HepG2 (cell line): ENCODE results near the gene ZNF544. TPM values are rescaled to one million over a fixed set of nuclear protein-coding genes. Genes with fewer than 3 reads are reported as not detected.
A peak's percentile ranks its signal among the peaks of the same experiment; 100 is the strongest.

Experiments
- ARID2 ChIP-seq: sonication (generic); formaldehyde crosslinking; IDR thresholded peaks from 2 replicates; pipeline ENCODE4 v1.8.1; 2022; ENCODE audit warnings: mild to moderate bottlenecking, missing genetic modification reagents, borderline replicate concordance
- ATAD3A ChIP-seq: sonication (generic); formaldehyde crosslinking; IDR thresholded peaks from 2 replicates; pipeline ENCODE4 v1.4.0; 2020; ENCODE audit warnings: missing genetic modification reagents
- CC2D1A ChIP-seq: sonication (generic); formaldehyde crosslinking; IDR thresholded peaks from 2 replicates; pipeline ENCODE4 v1.8.1; 2023; ENCODE audit warnings: mild to moderate bottlenecking, missing genetic modification reagents
- GTF2F1 ChIP-seq: fragments of 150-350 bp; IDR thresholded peaks from 2 replicates; pipeline ENCODE4 v1.6.1; 2014; ENCODE audit warnings: low read length
- MXD4 ChIP-seq: IDR thresholded peaks from 2 replicates; pipeline ENCODE4 v1.6.1; 2016; ENCODE audit warnings: mild to moderate bottlenecking, missing biosample characterization, missing genetic modification reagents
- NR0B2 ChIP-seq: sonication (generic); formaldehyde crosslinking; IDR thresholded peaks from 2 replicates; pipeline ENCODE4 v1.4.0; 2020; ENCODE audit warnings: mild to moderate bottlenecking, missing genetic modification reagents
- RFX1 ChIP-seq: fragments of 450-650 bp; IDR thresholded peaks from 2 replicates; pipeline ENCODE4 v1.6.1; 2017
- SIX1 ChIP-seq: sonication (generic); formaldehyde crosslinking; IDR thresholded peaks from 2 replicates; pipeline ENCODE4 v1.4.0; 2020; ENCODE audit warnings: missing genetic modification reagents, borderline replicate concordance
- SIX4 ChIP-seq: sonication (generic); formaldehyde crosslinking; IDR thresholded peaks from 2 replicates; pipeline ENCODE4 v1.4.0; 2020; ENCODE audit warnings: missing genetic modification reagents
- TAF15 ChIP-seq: fragments of 200-400 bp; formaldehyde crosslinking; IDR thresholded peaks from one replicate; pipeline ENCODE4 v1.6.1; 2018; ENCODE audit warnings: mild to moderate bottlenecking, low read depth, low read length; ENCODE audit not compliant: poor library complexity, severe bottlenecking
- TSC22D2 ChIP-seq: sonication (generic); formaldehyde crosslinking; IDR thresholded peaks from 2 replicates; pipeline ENCODE4 v1.5.1; 2020; ENCODE audit warnings: missing genetic modification reagents, mild to moderate bottlenecking, borderline replicate concordance
- U2AF1 ChIP-seq: fragments of 200-400 bp; formaldehyde crosslinking; optimal IDR thresholded peaks from 2 replicates; pipeline ENCODE3; 2017; ENCODE audit warnings: mild to moderate bottlenecking, low read depth, low read length
- ZNF142 ChIP-seq: sonication (generic); formaldehyde crosslinking; IDR thresholded peaks from 2 replicates; pipeline ENCODE4 v1.4.0; 2020; ENCODE audit warnings: missing genetic modification reagents
- polyA plus RNA-seq, 8 experiments: library from polyadenylated mRNA; depleted of rRNA in 3 of 8; stranded (reverse) in 7 of 8; unstranded in 1 of 8; fragments of >200 nt; fragmentation: Illumina TruSeq in 4 of 8; extraction: Trizol in 4 of 8; gene quantifications; 2 replicates each; pipeline versions ENCODE4 v1.2.1 to v1.2.3, GENCODE V29; 2011 to 2016; ENCODE audit warnings: low read depth in 4 of 8, missing spikeins in 1 of 8, mixed read lengths in 1 of 8; ENCODE audit not compliant: insufficient read depth in 1 of 8
- total RNA-seq, 5 experiments: library from RNA; depleted of rRNA; stranded (reverse); fragments of >200 nt; fragmentation: Illumina TruSeq; extraction: Trizol; gene quantifications; 2 replicates each; pipeline ENCODE4 v1.2.3, GENCODE V29; 2016; ENCODE audit warnings: low read depth in 1 of 5
- TF ChIP-seq, protein P1 (sequence below): sonication (generic); formaldehyde crosslinking; IDR thresholded peaks from 2 replicates; pipeline ENCODE4 v1.9.0; 2021; ENCODE audit warnings: missing genetic modification reagents, mild to moderate bottlenecking, borderline replicate concordance
- TF ChIP-seq, protein P2 (sequence below): sonication (generic); formaldehyde crosslinking; IDR thresholded peaks from 2 replicates; pipeline ENCODE4 v1.4.0; 2020; ENCODE audit warnings: mild to moderate bottlenecking, missing genetic modification reagents, borderline replicate concordance

ZNF544 gene
- total and polyA plus RNA-seq, 2 of the 13 experiments (the other 11 are each of a cell fraction or from before 2014, with no cell fraction given): 13.1 to 17.0 TPM

GRCh38 chr19:58279042-58279924 is 50.6 kb downstream of the ZNF544 start (continued):
- TF ChIP-seq ZNF142 (CRISPR knock-in tag) (peak; percentile 81), NR0B2 (CRISPR knock-in tag) (no peak), ATAD3A (CRISPR knock-in tag) (no peak), GTF2F1 (no peak), TAF15 (no peak), RFX1 (no peak), SIX1 (CRISPR knock-in tag) (no peak), ARID2 (CRISPR knock-in tag) (no peak), SIX4 (no peak), MXD4 (peak; percentile 48; the same call in 1 of the 2 replicates), TSC22D2 (no peak; the same call in 1 of the 2 replicates), U2AF1 (no peak), CC2D1A (CRISPR knock-in tag) (no peak)
- TF ChIP-seq, protein P1, sequence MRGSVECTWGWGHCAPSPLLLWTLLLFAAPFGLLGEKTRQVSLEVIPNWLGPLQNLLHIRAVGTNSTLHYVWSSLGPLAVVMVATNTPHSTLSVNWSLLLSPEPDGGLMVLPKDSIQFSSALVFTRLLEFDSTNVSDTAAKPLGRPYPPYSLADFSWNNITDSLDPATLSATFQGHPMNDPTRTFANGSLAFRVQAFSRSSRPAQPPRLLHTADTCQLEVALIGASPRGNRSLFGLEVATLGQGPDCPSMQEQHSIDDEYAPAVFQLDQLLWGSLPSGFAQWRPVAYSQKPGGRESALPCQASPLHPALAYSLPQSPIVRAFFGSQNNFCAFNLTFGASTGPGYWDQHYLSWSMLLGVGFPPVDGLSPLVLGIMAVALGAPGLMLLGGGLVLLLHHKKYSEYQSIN (CRISPR knock-in tag): no peak
- TF ChIP-seq, protein P2, sequence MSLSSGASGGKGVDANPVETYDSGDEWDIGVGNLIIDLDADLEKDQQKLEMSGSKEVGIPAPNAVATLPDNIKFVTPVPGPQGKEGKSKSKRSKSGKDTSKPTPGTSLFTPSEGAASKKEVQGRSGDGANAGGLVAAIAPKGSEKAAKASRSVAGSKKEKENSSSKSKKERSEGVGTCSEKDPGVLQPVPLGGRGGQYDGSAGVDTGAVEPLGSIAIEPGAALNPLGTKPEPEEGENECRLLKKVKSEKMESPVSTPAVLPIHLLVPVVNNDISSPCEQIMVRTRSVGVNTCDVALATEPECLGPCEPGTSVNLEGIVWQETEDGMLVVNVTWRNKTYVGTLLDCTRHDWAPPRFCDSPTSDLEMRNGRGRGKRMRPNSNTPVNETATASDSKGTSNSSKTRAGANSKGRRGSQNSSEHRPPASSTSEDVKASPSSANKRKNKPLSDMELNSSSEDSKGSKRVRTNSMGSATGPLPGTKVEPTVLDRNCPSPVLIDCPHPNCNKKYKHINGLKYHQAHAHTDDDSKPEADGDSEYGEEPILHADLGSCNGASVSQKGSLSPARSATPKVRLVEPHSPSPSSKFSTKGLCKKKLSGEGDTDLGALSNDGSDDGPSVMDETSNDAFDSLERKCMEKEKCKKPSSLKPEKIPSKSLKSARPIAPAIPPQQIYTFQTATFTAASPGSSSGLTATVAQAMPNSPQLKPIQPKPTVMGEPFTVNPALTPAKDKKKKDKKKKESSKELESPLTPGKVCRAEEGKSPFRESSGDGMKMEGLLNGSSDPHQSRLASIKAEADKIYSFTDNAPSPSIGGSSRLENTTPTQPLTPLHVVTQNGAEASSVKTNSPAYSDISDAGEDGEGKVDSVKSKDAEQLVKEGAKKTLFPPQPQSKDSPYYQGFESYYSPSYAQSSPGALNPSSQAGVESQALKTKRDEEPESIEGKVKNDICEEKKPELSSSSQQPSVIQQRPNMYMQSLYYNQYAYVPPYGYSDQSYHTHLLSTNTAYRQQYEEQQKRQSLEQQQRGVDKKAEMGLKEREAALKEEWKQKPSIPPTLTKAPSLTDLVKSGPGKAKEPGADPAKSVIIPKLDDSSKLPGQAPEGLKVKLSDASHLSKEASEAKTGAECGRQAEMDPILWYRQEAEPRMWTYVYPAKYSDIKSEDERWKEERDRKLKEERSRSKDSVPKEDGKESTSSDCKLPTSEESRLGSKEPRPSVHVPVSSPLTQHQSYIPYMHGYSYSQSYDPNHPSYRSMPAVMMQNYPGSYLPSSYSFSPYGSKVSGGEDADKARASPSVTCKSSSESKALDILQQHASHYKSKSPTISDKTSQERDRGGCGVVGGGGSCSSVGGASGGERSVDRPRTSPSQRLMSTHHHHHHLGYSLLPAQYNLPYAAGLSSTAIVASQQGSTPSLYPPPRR (CRISPR knock-in tag): 0 out of 2 replicates have a peak, but pooled peaks have one; percentile 19
